HG02610 (cell line): ENCODE data around the gene CPB1.
"Not testable (repeated sequence)": the region's sequence is repeated elsewhere in the genome, so short reads cannot be mapped to it uniquely, and the experiment has no call there.

Experiments
- ATAC-seq: cut with Tn5 transposase; IDR thresholded peaks from one replicate; pipeline ENCODE4 v1.9.1; 2021; ENCODE audit warnings: mild to moderate bottlenecking, moderate library complexity; ENCODE audit not compliant: unreplicated experiment

CPB1 gene

GRCh38 chr3:148827585-148827984 is at the start of gene CPB1:
TSS of gene CPB1 (plus strand) at chr3:148827811. CDS start at chr3:148827824, 13 bp downstream.
- no peak for ATAC-seq

GRCh38 chr3:148778926-148779325 is 48.7 kb upstream of the CPB1 start:
- ATAC-seq: no peak

- ATAC-seq: not testable (repeated sequence)
Observed at GRCh38 chr3:148785026-148785425, 42.6 kb upstream of the CPB1 start.

GRCh38 chr3:148786159-148786558 is 41.5 kb upstream of the CPB1 start:
- not testable (repeated sequence) for ATAC-seq

- ATAC-seq: no peak
Observed at GRCh38 chr3:148789146-148789545, 38.5 kb upstream of the CPB1 start.

- no peak for ATAC-seq
Observed at GRCh38 chr3:148789906-148790305, 37.7 kb upstream of the CPB1 start.

- ATAC-seq: no peak
Observed at GRCh38 chr3:148790370-148790769, 37.2 kb upstream of the CPB1 start.

GRCh38 chr3:148790851-148791735 is 36.5 kb upstream of the CPB1 start:
- ATAC-seq: no peak

- no peak for ATAC-seq
Observed at GRCh38 chr3:148791920-148792319, 35.7 kb upstream of the CPB1 start.

DNA sequence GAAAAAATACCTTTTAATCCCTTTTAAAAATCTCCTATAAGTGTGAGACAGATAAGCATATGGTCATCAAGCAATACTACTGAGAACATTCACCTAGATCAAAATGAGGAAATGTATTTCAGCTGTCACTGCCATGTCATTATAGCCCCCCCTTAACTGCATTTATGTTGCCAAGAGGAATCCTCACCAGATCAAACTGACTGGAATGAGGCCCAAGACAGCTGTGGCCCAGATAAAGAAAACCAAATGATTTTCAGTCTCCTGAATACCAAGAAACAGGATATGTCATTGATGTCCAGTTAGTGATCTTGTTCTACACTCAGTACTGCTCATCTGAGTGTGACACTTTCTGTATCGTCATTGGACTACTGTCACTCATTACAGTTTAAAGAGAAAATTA is 35.1 kb upstream of the CPB1 start:
- no peak for ATAC-seq

GRCh38 chr3:148796799-148797198 is 30.8 kb upstream of the CPB1 start:
- ATAC-seq: no peak

DNA sequence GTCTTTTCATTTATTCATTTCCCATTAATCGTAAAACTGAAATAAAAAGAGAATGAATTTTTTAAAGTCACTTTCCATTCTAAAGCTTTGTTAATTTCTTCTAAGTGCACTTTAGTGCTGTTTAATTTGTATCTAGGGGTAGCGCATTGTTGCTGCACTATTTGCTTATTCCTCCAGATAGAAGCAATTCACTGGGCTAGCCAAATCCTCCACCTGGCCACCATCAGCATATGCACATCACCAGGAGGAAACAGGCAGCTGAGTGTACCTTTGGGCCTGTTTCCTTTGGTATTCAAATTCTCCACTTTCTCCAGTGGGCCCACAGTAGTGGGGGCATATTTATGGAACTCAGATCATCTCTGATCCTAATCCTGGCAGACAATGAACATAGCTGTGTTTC is 29.8 kb upstream of the CPB1 start:
- ATAC-seq: no peak

GRCh38 chr3:148800414-148800813 is 27.2 kb upstream of the CPB1 start:
- ATAC-seq: no peak

GRCh38 chr3:148809835-148810234 is 17.8 kb upstream of the CPB1 start:
- no peak for ATAC-seq

DNA sequence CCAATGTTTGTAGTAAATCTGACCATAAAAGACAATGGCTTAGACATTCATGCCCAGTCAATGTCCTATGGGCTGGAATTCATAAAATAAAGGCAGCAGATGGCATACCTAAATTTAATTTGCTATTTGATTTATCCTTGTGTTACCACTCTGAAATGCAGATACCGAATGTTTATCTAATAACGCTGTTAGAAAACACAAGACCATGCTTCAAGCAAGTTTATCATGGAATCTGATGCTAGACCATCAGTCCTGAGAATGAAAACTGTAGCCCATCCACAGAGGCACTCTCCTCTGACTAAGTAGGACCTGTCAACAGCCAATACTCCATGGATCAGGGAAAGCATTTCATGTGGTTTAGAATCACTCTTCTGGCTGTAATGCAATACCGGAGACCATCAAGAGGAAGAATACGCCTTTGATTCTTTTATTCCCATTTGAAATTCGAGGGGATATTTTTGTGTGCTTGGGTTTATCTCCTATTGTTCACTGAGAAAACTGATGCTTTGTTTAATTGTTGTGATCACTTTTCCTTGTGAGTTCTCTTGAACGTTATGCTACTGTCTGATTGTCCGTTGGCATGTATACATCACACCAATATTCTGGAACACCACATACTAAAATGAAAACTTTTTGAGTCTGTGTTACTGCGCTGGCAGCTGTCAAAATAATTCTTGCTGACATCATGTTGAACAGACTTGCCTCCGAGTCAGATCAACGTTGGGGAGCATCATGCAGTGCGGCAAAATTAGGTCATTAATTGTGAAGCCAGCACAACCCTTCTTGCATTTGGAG is 12.1 kb upstream of the CPB1 start:
- no peak for ATAC-seq

DNA sequence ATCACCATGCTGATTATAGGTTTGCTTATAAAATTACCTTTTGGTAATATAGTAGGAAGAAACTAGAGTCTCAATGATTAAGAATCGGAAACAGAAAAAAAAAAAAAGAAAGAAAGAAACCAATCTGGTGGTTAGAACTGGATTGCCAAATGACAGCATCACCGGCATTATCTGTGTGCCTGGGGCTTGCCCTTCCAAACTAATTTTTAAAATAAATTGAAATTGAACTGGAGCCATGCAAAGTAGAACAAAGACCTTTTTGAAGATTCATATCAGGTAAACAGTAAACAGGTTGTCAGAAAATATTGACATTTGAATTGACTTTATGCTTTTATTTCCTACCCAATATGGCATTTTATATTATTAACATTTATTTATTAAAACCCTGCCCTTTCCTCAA is 11.2 kb upstream of the CPB1 start:
- ATAC-seq: no peak

- no peak for ATAC-seq
Observed at GRCh38 chr3:148816981-148817525, 10.6 kb upstream of the CPB1 start.

DNA sequence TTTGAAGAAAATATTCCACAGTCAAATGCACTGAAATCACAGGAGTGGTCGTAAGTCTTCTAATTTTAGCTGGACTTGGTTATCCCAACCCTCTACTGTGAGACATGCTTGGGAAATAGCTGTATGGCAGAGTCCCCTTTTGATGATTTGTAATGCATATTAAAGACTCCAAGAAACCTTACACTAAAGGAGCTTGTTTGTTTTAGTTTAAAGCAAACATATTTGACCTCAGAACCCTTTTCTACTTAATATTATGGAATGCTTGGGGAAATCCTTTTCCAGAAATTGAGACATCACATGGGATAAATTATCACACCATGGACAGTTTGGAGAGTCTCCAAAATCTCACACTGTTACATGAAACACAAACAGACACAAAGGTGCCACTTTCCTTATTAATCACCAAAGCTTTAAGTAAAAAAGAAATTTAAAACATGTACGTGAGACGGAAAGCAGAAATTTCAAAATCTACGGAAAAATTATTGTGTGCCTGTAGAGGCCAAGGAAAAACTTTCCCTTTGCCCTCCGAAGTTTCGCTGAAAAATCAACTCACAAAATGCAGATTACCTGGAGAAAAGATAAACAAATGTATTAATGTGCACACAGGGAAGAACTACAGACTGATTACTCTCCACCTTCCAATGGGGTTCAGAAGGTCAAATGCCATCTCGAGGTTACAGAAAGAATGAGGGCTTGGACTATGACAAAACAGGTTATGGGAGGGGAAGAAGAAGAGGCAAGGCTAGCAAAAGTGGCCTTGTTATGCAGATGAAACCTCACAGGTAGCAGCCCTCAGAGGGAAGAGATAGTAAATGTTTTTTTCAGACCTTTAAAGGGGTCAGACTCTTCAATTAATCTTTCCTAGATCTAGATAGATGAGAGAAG is 7.0 kb upstream of the CPB1 start:
- ATAC-seq: no peak

- ATAC-seq: no peak
Observed at GRCh38 chr3:148823026-148823425, 4.6 kb upstream of the CPB1 start.

DNA sequence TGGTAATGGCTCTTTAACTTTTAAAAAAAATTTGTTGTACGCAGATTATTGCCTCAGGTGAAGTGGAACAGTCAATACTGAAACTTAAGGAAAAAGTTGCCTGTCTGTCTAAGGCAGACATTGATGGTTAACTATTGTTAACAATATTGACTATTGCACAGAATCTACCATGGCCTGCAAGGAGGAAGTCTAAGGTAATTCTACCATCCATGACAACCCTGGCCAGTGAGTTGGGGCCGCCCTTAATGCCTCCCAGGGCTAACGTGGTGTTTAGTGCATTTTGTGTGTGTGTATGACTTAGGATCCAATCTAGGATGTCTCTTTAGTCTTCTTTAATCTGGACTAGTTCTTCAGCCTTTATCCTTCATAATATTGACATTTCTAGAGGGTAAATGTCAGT is 2.1 kb upstream of the CPB1 start:
- ATAC-seq: no peak
